ENCODE results near the gene MUC4. TPM values are rescaled to one million over a fixed set of nuclear protein-coding genes. Genes with fewer than 3 reads are reported as not detected.
A peak's percentile ranks its signal among the peaks of the same experiment; 100 is the strongest.

Gene MUC4
- total and polyA plus RNA-seq, 9 of the 15 experiments (the other 6 are each of a cell fraction or from before 2014, with no cell fraction given), result under 0.01 to 0.21 (median 0.10) TPM; not detected in 4

GRCh38 chr3:195763843-195764825 is 47.6 kb downstream of the MUC4 start:
- DNase-seq (ENCODE audit: extremely low read depth in 1 of 4, low spot score in 3 of 4), result no peak
- in situ Hi-C loops (cut with MboI), result no loop called here
- TF ChIP-seq BMI1 (IDR thresholded peaks at IDR 0.05; ENCODE audit: low read length) (no peak), ZC3H8 (IDR thresholded peaks at IDR 0.05) (no peak), TCF3 (CRISPR knock-in tag; IDR thresholded peaks at IDR 0.05) (no peak), ARID3B (CRISPR knock-in tag; IDR thresholded peaks at IDR 0.05; ENCODE audit: borderline replicate concordance) (no peak), ATF6 (CRISPR knock-in tag; IDR thresholded peaks at IDR 0.05) (no peak), TFAP4 (CRISPR knock-in tag; IDR thresholded peaks at IDR 0.05; ENCODE audit: borderline replicate concordance) (0 out of 2 replicates have a peak, but pooled peaks have one; percentile 10), RAD51 (IDR thresholded peaks at IDR 0.05; ENCODE audit: borderline replicate concordance, low read depth) (peak; percentile 83), POLR2A (conservative IDR thresholded peaks at IDR 0.05) (no peak), ZNF518B (CRISPR knock-in tag; IDR thresholded peaks at IDR 0.05) (no peak), ZNF655 (CRISPR knock-in tag; IDR thresholded peaks at IDR 0.05) (no peak), EZH2 (IDR thresholded peaks at IDR 0.05; ENCODE audit: borderline replicate concordance, low read depth, low read length) (no peak)

More at GRCh38 chr3:195763843-195764825, 47.6 kb downstream of the MUC4 start:
- ChIA-PET CTCF (ENCODE audit: low intra/inter-chr PET ratio) (no interaction called here), POLR2A (interaction anchor here (0.8 to 1.1 kb wide), 2 partner anchors 80 to 92 kb away, joined by 3 read pairs; no protein-coding TSS in a partner anchor)
- Histone ChIP-seq H3K36me3 (ENCODE audit: control insufficient read depth, insufficient read depth, low read length) (no peaks in the 10 kb centered on the region), H3K9ac (ENCODE audit: insufficient read depth in 1 of 2, low read depth in 2 of 2, low read length in 2 of 2) (no peak overlapping the region), H3K4me2 (ENCODE audit: insufficient read depth, low read length) (no peak overlapping the region), H4K20me1 (replicated peaks; ENCODE audit: control insufficient read depth, insufficient read depth, low read length) (0 out of 2 replicates have a peak, but pooled peaks cover 4% of the 10 kb centered on the region), H3K27ac (ENCODE audit: extremely low read depth, low read depth, low read length) (no peak overlapping the region), H3K9me3 (replicated peaks; ENCODE audit: control insufficient read depth, insufficient read depth, low read depth, low read length) (no peaks in the 10 kb centered on the region), H3K4me1 (replicated peaks in 1 of 2; ENCODE audit: control insufficient read depth in 2 of 2, insufficient read depth in 2 of 2, low read length in 2 of 2) (peaks cover 0 to 10% of the 10 kb centered on the region in 2 experiments; a peak in 2 of 5 replicates), H3K27me3 (ENCODE audit: control insufficient read depth in 2 of 2, insufficient read depth in 2 of 2, low read length in 2 of 2) (peaks cover 16 to 78% of the 10 kb centered on the region in 2 experiments; a peak in 4 of 5 replicates), H3K9me1 (ENCODE audit: control insufficient read depth, insufficient read depth, low read length) (no peaks in the 10 kb centered on the region), H2AFZ (ENCODE audit: low read depth, low read length) (no peak overlapping the region), H3K4me3 (no peak overlapping the region), H3K79me2 (ENCODE audit: control insufficient read depth, insufficient read depth, low read length) (no peaks in the 10 kb centered on the region)
- FAIRE-seq, result no peak
- no peak for ATAC-seq
- 3% methylated on average over 22 of the region's 26 CpGs for WGBS (ENCODE audit: insufficient coverage, low coverage, missing lambda C conversion rate)
- BruUV-seq (replicated peaks), result no TSS peak
- intact Hi-C loops (cut with micrococcal nuclease), result no loop called here

All from K562 (cell line).